Activated CD8-positive, alpha-beta memory T cell treated with anti-CD3 and anti-CD28 coated beads, Interleukin-2, amount 50 U/mL, for 4 hours (primary cell): Measurements from ENCODE around the gene RPS6KA5.
"Not testable (repeated sequence)": the region's sequence is repeated elsewhere in the genome, so short reads cannot be mapped to it uniquely, and the experiment has no call there.

Source experiments
- DNase-seq: peaks from one replicate; pipeline ENCODE4 v3.0.0-alpha.2; 2020

Gene RPS6KA5

DNA sequence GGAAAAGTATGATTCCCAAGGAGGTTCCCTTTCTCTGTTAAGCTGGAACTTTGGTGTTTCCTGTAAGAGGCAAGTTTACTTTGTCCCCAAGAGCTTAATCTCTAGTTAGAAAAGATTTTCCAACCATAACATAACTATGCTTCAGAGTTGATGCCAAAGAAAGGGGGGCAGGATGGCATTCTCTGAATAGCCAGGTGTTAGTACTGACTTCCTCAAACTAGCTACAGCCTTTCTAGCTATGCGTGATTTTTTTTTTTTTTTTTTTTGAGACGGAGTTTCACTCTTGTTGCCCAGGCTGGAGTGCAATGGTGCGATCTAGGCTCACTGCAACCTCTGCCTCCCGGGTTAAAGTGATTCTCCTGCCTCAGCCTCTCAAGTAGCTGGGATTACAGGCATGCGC is 204.3 kb downstream of the RPS6KA5 start:
- not testable (repeated sequence) for DNase-seq

DNA sequence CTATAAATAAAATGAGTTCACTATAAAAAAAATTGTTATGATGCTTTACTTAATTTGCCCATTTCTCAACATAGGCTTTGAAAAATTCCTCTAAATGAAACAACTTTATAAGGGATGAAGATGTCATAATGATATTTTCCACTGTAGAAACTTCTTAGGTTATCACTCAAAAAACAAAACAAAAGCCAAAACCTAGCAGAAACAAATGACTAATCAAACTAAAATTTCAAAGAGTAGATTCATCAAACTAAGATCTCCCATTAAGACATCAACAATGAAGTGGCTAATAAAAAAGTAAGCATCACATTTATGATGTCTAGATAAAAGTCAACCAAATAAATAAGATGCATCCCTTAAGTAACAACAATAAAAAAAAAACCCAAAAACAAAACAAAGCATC is 207.3 kb downstream of the RPS6KA5 start:
- DNase-seq = no peak

DNA sequence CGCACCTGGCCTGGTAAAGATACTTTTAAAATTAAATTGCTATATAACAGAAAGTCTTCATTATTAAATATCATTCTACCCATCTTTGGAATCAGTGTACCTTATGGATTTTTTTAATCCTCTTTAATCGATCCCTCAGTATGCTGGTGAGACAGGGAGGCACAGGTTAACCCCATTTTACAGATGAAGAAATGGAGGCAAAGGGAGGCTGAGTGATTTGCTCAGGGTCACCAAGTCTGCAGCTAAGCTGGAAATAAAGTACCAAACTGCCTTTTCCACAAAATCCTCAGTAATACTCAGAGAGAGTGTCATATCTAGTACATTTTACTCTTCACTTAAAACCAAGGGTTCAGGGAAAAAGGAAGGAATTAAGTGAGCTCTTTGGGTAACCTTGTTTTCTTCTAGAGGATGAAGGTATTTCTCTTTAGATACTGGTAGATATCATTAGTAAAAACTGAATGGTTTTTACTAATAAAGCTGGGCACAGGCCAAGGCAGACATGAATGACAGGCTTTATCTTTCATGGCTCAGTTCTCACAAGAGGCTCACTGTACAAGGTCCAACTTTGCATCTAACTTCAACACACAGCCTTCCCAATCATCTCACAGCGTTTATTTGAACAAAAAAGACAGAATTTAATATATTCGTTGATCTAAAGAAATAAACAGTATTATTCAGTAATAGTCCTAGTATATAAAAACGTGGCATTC is 209.0 kb downstream of the RPS6KA5 start:
- DNase-seq = no peak

DNA sequence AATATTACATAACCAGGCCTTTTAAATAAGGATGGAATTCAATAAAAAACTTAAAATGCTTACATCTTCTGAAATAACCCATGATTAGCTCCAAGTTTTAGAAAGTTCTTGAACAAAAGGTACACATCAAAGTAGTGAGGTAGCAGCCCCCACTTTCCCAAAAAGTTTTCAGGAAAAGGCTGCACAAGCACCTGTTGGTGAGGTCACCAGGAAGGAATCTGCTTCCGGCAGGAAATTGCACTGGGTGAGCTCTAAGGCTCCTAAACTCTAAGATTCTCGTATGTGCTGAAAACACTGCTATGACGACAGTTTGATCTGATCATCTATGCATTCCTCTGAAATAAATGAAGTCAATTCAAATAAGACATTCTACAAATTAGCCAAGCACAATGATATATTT is 210.0 kb downstream of the RPS6KA5 start:
- no peak for DNase-seq

DNA sequence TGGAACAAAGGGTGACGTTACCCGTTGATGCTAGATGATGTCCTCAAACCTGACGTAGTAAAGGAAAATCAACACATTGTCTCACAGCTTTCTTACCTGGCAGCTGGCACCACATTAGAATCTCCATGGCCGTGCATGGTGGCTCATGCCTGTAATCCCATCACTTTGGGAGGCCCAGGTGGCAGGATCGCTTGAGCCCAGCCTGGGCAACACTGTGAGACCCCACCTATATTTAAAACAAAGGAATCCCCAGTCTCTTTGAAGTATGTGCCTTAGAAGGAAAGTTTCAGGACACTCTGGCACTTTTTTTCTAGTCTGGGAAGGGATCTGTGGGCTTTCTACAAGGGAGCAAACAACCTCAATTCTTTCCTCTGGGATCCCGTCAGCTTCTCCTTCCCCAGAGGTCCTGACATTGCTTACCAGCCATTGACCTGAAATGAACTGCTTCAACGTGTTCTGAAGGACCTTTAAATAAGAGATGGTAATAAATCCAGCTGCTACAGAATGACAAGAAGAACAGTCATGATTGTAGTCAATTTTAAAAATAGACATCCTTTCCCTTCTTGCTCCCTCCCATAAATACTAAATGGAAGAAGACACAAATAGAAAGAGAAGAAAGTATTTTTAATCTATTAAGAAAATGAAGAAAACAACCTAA is 210.5 kb downstream of the RPS6KA5 start:
- no peak for DNase-seq

DNA sequence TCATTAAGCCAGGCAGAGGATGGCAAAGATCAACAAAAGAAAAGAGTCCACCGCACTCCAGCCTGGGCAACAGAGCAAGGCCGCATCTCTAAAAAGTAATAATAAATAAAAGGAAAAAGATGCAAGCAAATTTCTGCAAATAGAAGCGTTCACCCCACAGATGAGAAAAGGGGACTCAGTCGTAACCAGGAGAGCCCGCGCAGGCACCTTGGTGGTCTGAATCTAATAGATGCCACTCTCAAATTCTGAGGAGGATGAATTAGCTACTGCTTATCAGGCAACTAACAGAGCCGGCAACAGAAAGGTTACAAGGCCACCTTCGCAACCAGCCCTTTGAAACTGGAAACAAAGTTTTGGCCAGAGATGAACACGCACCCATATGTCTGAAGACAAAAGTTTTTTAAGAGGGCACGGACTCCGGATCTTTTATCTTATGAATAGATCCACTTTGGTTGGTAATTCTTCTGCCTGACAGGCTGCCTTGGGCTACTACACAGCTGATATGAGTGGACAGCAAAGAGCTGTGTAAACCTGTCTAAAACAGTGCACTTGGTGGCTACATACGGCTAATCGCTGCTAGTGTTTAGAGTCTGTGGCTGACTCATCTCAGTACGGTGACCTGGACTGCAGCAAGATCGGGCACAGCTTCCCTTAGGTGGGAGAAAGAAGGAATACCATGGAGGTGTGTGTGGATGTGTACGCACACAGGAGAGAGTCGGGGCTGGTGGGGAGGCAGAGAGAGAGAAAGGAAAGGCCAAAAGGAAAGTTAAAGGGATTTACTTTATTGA is 211.3 kb downstream of the RPS6KA5 start:
- DNase-seq = no peak

DNA sequence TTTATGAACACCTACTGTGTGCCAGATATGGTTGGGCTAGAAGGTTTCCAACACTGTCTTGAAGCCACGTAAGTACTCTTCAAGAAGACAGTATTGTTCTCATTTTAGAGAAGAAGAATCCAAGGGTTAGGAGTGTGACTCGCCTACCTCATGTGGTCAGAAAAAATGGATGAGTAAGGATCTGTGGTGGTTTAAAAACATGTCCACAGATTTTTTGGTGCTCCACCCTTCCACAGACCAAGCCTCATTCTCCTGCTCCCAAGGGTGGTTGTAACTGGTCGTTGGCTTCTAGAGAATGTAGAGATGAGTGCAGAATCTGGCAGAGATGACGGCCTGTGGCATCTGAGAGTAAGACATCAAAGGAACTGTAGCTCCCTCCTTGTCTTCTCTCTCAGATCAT is 213.9 kb downstream of the RPS6KA5 start:
- DNase-seq = no peak

DNA sequence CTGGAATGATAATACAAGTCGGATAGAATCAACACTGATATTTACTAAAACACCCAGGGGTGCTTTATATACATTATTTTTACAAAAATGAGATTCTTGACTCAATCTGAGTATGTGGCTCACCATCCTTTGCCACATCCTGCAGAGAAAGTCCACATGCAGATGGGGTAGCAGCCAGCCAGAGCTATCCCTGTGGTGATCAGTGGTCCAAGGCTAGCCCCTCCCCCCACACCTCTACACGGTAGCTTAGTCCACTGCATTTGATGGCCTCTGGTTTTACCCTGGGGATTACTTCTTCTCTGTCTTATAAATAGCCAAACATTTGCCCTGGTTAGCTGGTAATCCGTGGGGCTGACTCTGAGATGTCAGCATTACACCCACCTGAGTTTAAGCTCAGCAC is 216.1 kb downstream of the RPS6KA5 start:
- no peak for DNase-seq

DNA sequence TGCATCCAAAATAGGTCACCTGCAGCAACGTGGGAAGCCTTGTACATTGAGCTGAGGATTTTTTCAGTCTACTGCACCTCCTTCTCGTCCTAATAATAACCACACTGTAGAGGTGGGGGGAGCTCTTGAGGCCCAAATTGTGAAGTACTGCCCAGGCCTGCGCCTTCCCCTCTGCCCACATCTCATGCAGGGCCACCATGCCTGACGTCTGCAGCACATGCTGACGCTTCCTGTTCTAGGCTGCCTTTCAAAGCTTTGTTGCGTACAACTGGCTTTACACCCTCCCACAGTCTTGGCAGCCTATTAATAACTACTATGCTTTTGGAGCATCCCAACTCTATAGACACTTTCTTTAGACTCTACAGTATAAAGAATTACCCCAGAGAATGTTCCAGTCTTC is 217.7 kb downstream of the RPS6KA5 start:
- no peak for DNase-seq

DNA sequence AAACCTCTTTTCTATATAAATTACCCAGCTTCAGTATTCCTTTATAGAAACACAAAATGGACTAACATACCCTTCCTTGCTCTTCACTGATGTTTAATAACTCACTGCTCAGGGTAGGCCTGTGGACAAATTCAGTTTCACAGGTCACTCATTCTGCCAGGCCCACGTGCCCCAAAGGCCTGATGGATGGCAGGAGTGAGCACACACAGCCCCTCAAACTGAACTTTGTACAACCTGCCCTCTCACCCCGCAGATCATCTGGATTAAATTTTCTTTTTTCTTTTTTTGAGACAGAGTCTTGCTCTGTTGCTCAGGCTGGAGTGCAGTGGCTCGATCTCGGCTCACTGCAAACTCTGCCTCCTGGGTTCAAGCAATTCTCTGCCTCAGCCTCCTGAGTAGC is 219.8 kb downstream of the RPS6KA5 start:
- DNase-seq = not testable (repeated sequence)

DNA sequence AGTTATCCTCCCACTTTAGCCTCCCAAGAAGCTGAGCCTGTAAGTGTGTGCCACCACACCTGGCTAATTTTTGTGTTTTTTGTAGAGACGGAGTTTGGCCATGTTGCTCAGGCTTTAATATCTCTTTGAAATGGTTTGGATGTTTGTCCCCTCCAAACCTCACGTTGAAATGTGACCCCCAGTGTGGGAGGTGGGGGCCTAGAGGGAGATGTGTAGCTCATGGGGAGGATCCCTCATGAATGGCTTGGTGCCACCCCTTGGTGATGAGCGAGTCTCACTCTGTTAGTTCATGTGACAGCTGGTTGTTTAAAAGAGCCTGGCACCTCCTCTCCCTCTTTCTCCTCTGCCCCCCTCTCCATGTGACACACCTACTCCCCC is 220.6 kb downstream of the RPS6KA5 start:
- DNase-seq = no peak

DNA sequence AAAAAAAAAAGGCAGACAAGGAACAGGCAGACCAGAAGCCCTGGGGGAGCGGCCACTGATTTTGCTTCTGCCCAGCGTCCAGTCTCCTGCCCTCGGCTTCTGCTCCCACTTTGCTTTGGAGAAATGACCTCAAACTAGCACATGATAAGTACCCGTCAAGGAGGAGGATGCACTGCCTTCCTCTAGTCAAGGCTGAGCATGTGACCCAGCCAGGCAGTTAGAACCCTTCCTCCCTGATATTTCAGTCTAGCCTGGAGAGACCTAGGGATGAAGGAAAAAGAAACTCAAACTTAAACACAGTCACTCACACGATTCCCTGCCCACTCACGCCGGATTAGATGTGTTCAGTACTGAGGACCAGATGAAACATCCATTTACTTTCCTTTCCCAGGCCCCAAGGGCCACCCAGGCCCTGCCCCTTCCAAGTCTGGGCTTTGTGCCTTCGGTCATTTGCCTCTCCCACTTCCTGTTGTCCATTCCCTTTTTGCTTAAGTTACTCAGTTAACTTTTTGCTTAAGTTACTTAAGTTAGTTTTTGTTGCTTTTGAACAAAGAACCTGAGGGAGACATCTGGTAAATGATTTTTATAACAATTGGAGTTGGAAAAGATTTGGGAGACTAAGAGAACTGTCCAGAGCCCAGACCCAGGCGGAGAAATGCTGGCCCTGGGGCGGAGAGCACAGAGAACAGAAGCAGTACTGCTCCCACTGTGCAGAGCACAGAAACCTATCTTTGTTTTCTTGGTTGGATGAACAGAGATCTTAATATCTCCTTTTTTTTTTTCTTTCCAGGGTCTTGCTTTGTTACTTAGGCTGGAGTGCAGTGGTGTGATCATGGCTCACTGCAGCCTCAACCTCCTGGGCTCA is 221.2 kb downstream of the RPS6KA5 start:
- DNase-seq = no peak

DNA sequence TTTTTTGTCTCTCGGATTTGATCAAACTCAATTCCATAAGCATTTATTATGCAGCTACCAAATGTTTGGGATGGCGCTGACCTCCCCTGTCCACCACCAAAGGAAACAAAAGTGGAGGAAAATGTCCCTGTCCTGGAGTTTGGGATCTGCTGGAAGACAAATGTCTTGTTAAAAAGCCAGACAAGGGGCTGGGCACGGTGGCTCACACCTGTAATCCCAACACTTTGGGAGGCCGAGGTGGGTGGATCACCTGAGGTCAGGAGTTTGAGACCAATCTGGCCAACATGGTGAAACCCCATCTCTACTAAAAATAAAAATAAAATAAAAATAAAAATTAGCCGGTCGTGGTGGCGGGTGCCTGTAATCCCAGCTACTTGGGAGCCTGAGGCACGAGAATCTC is 221.9 kb downstream of the RPS6KA5 start:
- not testable (repeated sequence) for DNase-seq

DNA sequence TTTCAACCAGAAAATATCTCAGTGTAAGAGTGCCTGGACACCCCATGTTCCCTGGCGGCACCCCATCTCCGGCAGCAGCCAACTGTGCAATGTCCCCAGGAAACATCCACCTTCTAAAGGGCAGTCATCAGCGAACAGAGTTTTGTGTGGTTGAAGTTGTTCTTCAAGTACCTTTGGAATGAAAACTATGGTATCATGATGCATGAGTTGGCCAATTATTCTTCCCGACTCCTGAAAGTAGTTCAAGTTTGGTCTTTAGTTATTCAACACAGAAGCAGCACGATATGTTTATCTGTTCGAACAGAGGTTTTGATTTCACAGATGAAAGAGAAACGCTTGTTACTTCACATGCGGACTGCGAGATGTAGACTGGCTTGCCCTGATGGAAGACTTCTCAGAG is 223.1 kb downstream of the RPS6KA5 start:
- DNase-seq = no peak

DNA sequence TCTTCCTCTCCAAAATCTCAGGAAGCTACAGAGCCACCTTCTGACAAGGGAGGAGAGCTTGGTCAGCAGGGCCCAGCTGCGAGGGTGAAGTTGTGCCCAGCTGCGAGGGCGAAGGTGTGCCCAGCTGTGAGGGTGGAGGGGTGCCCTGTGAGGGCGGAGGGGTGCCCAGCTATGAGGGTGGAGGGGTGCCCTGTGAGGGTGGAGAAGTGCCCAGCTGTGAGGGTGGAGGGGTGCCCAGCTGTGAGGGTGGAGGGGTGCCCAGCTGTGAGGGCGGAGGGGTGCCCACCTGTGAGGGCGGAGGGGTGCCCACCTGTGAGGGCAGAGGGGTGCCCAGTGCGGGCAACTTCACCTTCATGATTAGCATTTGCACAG is 223.8 kb downstream of the RPS6KA5 start:
- DNase-seq = no peak

DNA sequence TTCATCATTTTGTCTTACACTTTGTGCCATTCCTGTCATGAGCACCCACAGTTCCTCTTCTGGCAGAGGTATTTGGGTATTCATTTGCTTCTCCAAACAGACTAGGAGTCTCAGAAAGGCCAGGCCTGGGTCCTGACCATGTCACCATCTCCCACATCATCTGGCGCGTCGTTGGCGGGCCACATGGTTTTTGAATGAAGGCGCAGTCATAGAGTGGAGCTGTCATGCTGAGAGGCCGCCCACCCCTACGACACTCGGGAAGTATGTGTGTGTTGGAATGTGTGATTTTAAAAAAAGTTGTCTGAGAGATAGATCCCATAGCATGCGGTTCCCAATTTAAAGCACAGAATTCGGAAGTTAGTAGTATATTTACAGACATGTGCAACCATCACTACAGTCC is 228.6 kb downstream of the RPS6KA5 start:
- DNase-seq = no peak

DNA sequence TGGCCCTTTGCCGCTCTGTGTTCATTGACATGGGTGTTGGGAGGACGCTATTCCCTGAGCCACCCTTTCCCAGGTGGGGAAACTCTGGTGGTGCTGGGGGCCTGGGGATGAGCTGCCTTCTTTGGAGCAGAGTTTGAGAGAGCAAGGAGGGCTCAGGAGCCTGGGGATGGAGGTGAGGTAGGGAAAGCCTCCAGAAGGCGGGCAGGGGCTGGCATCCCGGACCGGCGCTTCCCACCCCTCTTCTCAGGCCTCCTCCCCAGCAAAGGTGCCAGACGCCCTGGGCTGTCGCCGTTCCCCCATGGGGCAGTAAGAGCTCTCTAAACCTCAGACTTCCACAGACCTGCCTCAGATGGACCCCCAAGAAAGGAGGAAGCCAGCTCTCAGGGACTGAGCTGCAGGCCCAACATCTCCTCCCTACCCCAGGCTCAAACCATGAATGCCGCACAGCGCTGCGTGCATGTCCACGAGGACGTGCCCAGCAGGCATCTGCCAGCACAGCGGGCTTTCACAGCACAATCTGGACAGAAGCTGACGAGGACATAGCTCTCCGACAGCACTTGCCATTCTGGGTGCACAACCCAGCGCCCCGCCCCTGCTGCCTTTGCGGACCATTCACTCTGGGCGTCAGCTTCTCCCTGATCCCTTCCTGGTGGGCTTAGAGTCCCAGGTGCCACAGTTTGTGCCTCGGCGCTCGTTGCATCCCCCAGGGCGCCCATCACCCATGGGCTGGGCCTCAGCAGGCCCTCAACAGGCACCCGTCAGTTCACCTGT is 229.3 kb downstream of the RPS6KA5 start:
- no peak for DNase-seq

DNA sequence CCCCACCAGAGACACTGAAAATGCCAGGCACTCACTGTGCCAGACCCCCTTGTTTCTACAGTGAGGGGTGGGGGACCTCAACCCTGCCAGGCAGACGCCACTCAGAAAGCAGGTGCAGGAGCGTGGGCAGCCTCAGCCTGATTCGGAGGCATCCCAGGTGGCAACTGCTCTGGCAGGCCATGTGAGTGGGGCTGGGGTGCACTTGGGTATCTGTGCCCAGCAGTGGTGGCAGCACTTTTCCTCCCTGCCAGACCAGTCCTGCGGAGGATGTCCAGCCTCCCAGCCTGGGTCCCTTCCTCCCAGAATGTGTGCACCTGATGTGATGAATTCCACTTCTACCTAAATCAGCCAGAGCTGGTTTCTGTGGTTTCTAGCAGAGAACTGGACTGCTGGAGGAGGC is 230.8 kb downstream of the RPS6KA5 start:
- DNase-seq = no peak

DNA sequence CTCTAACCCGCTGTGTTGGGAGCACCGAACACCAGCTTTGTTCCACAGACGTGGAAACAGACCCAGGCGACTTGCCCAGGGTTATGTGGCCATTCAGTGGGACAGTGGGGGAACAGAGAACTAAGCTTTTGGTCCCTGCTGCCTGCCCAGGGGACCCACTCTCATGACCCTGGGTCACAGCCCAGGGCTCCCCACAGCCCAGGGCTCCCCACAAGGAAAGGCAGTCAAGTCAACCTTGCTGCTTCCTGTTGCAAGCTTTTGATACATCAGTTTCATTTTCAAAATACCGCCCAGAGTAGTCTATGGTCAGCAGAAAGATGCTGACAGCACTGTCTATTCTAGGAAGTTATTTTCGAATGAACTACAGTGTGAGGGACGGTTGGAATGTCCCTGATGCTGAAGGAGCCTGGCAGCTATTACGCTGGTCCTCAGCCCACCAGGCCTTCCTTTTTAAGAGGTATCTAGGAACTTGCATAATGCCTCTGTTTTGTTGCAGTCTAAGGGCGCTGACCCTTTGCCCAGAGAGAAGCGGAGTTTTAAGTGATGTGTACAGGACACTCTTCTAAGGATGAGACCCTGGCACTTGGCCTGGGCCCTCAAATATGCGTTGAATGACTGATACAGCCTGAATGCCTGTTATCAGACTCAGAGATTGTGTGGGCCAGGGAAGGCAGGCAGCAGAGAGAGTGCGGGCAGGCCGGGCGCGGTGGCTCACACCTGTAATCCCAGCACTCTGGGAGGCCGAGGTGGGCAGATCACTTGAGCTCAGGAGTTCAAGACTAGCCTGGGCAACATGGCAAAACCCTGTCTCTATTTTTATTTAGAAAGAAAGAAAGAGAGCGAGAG is 231.6 kb downstream of the RPS6KA5 start:
- DNase-seq = no peak

DNA sequence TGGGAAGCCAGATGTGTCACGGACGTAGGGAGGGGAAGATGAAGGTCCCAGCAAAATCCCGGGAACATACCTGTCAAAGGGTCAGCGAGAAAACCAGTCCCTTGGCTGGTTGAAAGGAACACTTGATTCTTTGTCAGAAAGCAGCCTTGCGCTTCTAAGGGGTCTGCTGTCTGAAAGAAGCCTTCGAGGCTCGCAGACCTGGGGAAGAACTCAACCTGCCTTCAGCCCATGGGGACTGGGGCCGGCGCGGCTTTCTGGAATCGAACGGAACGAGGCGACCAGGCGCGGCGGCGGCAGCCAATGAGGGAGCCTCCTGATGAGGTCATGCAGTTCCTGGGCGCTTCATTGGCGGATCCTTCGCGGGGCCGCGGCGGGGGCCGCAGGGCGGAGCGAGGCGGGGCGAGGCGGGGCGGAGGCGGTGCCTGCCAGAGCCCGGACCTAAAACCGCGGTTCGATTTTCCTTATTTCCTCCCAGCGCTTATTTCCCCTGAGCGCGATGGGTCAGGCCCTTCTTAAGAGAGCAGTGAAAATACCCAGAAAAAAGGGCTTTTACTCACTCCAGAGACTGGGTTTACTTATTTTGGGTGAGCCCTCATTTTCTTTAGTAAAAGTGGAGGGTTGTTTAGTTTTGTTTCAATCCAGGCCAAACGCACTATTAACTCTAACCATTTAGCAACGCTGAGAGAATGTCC is 232.4 kb downstream of the RPS6KA5 start:
- DNase-seq = peak; percentile 89

DNA sequence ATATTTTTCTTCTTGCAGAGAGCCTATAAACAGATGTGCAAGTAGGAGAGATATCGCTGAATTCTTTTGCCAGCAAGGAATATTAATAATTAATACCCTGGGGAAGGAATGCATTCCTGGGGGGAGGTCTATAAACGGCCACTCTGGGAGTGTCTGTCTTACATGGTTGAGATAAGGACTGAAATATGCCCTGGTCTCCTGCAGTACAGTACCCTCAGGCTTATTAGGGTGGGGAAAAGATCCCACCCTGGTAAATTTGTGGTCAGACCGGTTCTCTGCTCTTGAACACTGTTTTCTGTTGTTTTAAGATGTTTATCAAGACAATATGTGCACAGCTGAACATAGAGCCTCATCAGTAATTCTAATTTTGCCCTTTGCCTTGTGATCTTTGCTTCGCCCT is 236.9 kb downstream of the RPS6KA5 start:
- DNase-seq = not testable (repeated sequence)
